Stimulated activated CD4-positive, alpha-beta T cell treated with anti-CD3 and anti-CD28 coated beads, Interleukin-1b, Interleukin-23, amount 100 ng/mL, for 24 hours (primary cell): Measurements from ENCODE around the gene JADE3.

ENCODE experiments used
- DNase-seq, 4 experiments: peaks; one replicate each; pipeline ENCODE4 v3.0.0-alpha.2; 2020; ENCODE audit warnings: low read depth in 4 of 4, low spot score in 1 of 4

JADE3 gene

DNA sequence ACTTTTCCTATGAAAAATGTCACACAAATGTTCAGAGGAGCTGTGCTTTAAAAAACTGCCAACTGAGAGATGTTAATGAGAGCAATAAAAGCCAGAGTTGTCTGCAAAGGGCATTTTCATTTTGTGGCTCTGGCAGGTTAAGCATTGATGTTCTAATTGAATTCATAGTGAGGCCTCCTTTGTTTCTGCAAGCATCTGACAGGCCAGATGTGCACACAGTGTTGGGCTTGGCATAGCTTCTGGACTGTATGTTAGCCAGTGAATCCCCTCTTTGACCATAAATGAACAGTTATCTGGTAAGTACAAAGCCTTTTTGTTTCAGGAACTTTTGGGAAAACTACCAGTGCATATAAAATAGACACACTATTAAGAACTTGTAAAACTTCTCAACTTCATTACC lies 81.9 kb downstream of the JADE3 start:
- DNase-seq = no peak

DNA sequence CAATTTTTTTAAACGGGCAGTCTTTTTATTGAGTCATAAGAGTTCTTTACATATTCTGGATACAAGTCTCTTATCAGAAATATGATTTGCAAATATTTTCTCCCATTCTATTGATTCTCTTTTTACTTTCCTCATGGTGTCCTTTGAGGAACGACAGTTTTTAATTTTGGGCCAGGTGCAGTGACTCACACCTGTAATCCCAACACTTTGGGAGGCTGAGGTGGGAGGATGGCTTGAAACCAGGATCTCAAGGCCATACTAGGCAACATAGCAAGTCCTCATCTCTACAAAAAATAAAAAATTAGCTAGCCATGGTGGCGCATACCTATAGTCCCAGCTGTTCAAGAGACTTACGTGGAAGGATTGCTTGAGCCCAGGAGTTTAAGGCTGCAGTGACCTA lies 99.9 kb downstream of the JADE3 start:
- no peak for DNase-seq

DNA sequence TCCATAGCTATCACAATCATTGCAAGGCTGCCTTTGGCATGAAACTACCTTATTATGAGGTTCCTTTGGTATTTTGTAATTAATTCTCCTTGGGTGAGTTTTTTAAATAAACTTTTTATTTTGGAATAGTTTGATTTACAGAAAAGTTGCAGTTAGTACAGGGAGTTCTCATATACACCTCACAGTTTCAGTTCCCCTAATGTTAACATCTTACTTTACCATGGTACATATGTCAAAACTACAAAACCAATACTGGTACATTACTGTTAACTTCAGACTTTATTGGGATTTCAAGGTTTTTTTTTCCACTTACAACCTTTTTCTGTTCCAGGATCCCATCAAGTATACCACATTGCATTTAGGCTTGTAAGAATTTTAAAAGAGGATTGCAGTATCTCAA lies 114.0 kb downstream of the JADE3 start:
- no peak for DNase-seq

DNA sequence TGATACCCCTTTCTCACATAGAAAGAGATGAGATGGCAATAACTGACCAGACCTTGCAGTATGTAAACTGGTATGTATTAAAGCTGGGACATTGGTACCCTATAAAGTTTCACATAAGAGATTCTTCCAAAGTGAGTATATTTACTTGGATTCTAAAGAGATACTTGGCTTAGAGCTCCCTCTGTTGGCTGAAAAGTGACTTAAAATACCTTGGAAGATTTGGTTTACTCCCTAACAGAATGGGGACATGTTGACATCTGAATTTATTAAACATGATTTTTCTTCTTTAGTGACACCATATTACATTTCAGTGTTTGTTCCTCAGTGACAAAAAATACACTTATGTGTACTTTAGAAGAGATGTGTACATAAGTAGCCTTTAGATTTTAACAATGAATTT lies 118.1 kb downstream of the JADE3 start:
- peak in 1 of 4 experiments; percentile 0 for DNase-seq

DNA sequence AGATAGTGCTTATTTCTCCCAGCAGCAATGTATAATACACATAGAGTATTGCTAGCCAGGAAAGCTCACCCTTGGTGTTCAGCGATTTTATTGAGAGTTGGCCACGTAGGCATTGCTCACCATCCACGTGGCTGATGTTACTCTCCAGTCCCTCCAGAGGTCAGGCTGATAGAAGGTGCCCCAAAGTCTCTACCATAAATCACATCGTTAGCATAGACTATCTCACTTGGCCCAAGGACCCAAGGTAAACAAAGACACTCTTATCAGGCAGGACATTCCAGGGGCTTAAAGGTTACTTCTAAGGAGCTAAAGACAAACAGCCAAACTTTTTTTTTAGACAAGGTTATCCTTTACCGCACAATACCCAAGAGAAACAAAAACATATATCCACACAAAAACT lies 135.8 kb downstream of the JADE3 start:
- DNase-seq = no peak

DNA sequence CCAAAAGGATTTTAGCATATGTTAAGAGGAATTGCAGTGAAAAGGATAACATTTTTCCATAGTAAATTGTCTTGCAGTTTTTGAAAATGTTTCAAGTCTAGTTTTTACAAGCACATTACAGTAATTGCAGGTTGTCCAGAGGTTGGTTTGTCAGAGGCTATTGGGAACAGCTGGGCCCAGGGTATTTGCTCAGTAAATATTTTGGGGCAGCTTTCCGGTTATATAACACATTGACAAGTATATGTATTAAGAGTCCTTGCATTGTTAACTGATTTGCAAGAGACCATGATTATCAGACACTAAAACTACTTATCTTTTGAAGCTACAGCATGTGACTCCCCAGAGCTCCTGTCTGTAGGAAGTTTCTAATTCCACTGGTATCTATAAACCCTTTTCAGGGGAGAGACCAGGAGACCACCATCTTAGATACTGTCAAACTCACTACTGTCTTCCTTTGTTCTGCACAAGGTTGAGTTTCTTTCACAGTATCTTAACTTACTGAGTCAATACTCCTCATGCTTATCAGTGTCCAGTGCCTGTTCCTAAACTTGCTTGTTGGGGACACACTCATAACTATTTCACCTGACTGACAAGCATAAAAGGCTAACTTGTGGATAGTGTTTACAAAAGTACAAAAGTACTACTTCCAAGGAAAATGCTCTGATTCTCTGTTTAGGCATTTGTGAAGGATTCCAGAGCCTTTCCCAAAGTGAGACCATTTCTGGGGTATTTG lies 147.1 kb downstream of the JADE3 start:
- DNase-seq = no peak

DNA sequence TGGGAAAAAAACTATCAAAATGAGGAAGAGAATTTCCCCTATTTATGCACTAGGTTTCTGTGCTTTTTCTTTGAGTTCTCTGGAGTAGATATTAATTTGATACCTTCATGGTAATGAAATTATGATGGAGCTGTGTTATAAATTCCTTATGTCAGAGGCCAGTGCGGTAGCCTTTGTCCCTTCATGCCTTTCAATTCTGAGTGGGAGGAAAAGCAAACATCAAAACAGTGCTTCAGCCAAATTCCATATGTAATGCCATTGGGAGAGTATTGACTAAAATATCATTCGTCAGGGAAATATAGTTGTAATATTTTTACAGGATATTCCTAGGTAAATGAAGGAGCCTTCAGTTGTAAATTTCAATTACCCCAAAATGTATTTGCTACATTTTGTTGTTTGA lies 148.5 kb downstream of the JADE3 start:
- DNase-seq = no peak

DNA sequence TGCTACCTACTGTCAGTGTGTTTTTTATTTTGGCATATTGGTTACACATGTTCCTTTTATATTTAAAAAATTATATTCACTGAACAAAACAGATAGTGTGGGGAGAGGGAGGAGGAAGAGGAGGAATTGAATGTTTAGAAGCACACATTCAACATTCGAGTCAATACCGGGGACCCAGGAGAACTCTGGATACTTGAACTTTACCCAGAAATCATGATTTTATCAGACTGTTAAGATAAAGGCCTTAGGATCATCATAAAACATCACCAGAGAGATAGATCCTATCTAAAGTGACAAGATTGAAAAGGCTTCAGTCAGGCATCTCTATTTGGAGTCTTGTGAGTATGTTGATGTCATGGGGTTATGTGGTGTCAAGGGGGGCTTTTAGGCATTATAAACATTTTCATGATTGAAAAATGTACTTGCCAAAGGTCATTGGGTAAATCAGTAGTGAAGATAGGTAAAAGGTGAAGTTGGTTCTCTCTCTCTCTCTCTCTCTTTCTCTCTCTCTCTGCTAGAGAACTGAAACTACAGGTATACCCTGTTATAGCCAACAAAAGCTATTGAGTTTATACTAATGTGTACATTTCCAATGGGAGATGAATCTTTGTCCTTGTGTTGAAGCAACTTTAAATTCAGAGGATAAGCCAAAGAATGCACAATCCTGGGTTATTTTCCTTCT lies 149.2 kb downstream of the JADE3 start:
- no peak for DNase-seq

DNA sequence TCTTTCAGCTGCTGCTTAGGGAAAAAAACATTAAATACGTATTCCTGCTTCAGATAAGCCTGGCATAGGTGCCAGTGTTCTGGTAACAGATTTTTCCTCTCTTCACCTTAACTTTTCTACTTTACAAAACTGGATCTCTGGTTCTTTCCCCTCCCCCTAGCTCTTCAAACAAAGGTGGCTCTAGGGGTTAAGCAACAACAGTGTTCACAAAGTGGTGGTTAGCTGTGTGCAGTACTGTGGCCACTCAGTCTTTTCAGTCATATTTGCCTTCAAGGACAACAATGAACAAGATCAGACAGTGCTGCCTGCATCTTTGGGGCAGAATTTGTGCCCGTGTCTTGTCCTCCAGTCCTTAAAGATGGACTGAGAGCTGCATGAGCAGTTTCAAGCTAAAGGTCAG lies 151.0 kb downstream of the JADE3 start:
- DNase-seq = no peak

DNA sequence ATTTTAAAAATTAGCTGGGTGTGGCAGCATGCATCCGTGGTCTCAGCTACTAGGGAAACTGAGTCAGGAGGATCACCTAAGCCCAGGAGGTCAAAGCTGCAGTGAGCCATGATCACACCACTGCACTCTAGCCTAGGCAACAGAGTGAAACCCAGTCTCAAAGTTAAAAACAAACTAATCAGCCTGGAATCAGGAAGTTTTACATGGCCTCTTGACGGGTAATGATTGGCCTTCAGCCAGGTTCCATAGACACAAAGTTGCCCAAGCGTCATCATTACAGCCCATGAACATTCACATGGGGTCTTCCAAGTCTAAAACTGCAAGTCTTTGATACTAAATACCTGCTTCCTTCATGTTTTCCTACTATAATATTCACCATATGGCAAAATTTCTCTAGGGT lies 156.0 kb downstream of the JADE3 start:
- DNase-seq = no peak

DNA sequence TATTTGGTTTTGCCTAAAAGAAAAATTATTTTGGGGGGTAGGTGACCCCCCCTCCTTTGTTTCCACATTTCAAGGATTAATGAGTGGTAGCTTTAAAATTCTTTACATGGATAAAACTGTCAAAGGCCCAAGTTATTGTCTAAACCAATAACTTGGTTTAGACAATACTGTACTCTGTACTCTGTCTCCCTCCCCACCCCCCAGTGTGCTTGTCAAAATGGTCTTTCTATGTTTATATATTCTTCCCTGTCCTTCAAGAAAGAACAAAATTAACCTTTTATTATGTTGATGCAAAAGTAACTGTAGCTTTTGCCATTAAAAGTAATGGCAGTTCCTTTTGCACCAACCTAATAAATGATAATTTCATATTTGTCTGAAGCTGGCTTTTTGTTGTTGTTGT lies 156.5 kb downstream of the JADE3 start:
- DNase-seq = no peak

DNA sequence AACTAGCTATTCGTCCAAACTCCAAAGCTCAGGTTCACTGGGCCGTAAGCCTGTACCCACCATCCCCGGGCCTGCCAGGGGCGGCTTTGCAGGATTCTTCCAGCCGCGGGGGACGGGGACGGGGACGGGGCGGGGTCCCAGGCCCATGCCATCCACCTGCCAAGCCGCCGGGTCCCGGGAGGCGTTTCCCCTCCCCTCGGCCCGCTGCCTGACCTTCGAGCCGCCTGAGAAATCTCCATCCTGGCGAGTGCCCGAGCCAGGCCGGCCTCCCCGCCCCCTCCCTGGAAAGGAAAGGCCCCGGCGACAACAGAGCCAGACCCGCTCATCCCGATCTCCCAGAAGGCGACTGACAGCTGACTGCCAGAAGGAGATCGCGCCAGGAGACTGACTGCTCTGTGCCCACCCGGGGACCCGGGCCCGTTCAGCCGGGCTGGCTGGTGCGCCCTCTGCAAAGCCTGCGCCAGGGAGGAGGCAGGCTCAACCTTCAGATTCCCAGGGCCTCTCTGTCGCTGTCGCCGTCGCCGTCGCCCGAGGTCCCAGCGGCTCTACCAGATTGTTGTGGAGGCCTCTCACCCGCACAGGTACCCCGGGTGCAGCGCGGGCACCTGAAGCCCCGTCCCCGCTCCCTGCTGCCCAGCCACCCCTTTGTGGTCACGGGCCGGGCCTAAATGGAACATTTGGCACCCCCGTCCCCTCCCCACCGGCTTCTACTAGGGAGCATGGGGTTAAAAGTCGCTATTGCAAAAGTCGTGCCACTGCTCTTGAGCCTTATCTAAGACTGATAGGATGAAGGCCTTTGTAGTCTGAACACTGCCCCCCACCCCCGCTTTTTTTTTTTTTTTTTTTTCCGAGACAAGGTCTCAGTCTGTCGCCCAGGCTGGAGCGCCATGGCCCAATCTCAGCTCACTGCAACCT lies 166.2 kb downstream of the JADE3 start, which contains the start of gene RGN:
RGN (plus strand) TSS at position 315 of the 915 bp plus-strand sequence. CDS start 2,702 bp downstream, outside the sequence.
- no peak for DNase-seq

DNA sequence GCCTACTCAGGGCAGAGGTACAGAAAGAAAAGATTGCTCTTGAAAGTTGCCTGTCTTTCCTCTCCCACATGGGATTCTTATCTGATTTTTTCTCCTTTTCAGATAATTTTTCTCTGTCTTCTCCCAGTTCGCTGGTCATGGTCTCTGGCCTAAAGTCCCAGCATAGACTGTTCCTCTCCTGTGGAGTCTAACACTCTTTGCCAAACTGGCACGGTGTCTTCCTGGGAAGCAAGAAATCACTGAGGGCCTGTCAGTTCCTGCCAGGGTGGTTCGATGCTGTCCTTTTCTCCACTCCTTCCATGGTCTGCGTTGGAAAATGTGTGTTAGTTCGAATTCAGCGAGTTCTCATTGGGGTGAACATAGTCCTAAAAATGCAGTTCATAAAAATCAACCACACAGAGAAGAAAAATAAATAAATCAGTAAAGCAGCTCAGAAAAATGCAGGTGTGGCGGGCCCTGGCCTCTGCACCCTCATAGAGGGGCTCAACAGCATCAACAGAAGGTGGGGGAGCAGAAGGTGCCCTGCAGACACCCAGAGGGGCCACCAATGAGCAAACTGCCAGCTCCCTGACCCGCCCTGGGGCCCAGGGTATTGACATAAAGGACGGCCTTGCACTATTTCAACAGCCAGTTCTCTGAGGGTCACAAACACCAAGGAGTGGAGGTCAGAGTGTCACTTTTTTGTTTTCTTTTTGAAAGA lies 168.1 kb downstream of the JADE3 start:
- no peak for DNase-seq

DNA sequence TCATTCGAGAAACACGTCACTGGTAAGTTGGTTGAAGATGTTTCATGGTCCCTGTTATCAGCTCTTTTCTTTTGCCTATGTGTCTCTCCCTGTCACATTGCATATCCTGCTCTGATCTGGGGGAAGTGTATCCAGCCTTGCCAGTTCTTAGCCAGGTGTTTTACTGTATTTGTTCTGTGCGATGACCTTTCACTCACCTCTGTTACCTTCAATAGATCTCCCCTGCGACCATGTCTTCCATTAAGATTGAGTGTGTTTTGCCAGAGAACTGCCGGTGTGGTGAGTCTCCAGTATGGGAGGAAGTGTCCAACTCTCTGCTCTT lies 168.7 kb downstream of the JADE3 start:
- DNase-seq = no peak

DNA sequence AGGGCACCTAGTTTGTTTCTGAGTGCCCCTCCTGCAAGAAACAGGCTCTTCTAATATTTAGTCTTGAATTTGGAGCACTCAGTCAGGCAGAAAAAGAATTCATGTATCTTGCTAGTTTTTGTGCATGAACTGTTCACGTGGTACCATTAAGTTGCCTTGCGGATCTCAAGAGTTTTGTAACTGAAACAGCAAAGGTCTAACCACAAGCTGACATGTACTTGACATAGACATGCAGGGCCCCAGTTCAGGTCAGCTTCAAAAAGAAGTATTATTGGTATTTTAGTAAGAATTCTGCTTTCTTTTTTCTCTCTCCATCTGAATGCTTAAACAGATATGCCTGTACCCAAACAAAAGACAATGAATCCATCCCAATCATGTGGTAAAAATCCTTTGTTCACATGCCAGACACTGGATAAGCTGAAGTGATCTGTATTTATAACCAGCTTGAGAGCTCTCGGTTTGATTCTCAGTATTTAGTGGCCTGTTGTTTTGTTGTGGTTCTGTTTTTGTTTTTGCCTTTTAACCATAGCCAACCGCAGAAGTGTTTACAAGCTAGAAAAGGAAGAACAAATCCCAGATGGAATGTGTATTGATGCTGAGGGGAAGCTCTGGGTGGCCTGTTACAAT lies 179.0 kb downstream of the JADE3 start:
- DNase-seq = no peak

DNA sequence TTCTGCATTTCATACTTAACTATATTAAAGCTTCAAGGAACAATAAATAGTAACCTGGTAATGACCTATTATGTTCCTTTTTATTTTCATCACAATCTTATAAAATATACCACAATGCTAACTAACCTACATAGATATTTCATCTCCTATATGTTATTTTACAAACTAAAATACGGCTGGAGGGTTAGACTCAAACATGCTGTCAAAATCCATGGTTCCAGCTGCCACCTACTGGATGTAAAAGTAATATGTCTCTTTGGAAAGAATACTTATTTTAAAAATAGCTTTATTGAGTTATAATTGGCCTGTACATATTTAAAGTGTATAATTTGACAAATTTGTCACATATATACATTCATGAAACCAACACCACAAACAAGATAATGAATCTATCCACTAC lies 181.0 kb downstream of the JADE3 start:
- DNase-seq = no peak

DNA sequence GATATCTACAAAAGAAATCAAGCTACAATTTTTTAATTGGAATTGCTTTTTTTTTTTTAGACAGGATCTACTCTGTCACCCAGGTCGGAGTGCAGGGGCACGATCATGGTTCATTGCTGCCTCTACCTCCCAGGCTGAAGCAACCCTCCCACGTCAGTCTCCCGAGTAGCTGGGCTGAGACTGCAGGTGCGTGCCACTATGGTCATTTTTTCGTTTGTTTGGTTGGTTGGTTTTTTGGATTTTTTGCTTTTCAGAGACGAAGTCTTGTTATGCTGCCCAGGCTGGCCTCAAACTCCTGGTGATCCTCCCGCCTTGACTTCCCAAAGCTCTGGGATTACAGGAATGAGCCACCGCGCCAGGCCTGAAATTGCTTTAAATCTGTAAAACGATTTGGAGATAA lies 181.6 kb downstream of the JADE3 start:
- DNase-seq = no peak

DNA sequence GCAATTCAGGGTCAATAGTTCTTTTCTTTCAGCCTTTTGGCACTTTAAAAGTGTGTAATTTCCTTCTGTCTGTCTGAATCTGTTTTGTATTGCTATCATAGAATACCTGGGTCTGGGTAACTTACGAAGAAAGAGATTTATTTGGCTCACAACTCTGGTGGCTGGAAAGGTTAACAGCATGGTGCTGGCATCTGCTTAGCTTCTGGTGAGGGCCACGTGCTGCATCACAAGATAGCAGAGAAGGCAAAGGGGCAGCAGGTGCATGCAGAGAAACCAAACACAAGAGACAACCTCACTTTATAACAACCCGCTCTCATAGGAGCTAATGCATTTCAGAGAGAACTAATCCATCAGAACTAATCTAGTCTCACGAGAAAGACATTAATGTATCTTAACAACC lies 184.8 kb downstream of the JADE3 start:
- no peak for DNase-seq

DNA sequence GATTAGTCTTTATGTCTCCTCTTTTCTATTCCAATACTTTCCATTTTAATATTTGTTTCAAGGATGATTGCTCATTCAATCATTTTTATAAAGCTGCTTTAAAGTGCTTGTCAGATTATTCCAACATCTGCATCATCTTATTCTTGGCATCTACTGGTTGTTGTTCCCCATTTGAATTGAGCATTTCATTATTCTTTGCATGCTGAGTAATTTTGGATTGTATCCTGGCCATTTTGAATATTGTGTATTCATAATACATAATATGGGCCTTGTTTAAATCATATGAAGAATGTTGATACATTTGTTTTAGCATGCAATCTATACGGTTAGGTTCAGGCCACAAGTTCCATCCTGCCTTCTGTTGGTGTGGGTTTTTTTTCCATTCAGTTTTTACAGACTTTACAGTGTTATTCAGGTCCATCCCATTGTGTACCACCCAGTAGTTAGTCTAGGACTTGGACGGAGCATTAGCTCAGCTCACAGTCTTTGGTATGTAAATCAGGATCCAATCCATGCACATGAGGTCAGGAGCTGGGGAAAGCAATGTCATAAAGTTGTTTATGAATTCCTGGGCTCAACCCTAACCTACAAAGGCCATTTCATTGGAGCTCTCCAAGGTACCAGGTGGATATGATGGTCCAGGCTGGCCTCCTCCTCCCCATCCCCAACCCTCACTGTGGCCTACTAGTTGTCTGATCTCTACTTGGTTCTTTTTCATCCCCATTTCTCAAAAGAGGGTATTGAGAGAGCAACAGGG lies 186.3 kb downstream of the JADE3 start:
- DNase-seq = no peak

DNA sequence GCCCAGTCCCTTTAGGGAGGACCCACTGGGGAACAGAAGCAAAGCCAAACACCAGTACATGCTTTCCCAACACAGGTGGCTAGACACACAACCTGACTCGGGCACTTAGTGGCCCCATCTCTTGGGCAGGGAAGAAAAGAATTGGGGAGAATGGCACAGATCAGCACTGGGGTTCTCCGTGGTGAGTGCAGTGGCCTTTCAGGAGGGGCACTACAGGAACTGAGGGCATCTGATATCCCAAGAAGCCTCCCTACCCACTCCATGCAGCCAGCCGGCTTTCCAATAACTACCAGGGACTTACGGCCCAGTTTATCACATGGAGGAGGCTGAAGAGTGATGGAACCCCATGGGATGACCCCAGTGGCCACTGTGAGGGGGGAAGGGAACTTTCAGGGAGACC lies 189.0 kb downstream of the JADE3 start:
- no peak for DNase-seq
